Measurements from ENCODE around the gene KCNJ18.
"Not testable (repeated sequence)": the region's sequence is repeated elsewhere in the genome, so short reads cannot be mapped to it uniquely, and the experiment has no call there.

KCNJ18 gene

DNA sequence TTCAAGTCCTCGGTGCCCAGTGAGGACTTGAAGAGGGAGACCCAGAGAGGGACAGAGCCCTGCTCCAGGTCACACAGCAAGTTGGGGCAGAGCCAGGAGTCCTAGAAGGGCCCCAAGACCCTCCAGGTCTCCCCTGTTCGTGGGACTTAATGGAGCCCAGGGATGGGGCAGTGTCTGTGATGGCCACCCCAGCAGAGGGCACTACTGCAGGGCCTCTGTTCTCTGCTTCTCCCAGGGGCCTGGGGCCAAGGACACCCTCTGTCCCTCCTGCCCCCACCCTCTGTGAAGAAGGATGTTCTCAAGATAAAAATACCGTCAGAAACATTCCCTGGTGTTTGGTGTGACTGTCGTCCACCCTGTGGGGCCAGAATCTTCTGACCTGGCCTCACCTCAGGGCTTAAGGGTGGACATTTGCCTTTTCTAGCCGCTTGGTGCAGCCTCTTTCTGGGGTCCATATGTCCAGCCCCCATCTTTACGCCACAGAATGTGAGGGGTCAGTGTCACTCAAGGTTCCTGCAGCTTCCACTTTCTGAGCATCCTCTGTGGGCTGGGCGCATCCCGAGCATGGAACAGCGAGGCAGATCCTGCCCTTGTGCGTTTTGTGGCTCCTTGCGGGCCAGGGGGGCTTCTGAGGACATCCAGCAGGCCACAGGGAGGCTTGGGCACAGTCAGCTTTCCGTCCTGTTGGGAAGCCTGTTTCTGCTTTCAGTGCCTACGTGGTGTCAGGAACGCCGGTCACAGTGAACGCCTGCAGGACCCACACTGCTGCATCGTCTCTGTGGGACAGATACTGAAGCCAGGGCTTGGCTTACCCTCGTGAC, at the start of gene KCNJ18:
KCNJ18 (plus strand) TSS at position 641 of the 821 bp plus-strand sequence. CDS start 10,264 bp downstream, outside the sequence.
- TF ChIP-seq, protein P1, sequence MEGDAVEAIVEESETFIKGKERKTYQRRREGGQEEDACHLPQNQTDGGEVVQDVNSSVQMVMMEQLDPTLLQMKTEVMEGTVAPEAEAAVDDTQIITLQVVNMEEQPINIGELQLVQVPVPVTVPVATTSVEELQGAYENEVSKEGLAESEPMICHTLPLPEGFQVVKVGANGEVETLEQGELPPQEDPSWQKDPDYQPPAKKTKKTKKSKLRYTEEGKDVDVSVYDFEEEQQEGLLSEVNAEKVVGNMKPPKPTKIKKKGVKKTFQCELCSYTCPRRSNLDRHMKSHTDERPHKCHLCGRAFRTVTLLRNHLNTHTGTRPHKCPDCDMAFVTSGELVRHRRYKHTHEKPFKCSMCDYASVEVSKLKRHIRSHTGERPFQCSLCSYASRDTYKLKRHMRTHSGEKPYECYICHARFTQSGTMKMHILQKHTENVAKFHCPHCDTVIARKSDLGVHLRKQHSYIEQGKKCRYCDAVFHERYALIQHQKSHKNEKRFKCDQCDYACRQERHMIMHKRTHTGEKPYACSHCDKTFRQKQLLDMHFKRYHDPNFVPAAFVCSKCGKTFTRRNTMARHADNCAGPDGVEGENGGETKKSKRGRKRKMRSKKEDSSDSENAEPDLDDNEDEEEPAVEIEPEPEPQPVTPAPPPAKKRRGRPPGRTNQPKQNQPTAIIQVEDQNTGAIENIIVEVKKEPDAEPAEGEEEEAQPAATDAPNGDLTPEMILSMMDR (IDR thresholded peaks at IDR 0.05) = not testable (repeated sequence)

DNA sequence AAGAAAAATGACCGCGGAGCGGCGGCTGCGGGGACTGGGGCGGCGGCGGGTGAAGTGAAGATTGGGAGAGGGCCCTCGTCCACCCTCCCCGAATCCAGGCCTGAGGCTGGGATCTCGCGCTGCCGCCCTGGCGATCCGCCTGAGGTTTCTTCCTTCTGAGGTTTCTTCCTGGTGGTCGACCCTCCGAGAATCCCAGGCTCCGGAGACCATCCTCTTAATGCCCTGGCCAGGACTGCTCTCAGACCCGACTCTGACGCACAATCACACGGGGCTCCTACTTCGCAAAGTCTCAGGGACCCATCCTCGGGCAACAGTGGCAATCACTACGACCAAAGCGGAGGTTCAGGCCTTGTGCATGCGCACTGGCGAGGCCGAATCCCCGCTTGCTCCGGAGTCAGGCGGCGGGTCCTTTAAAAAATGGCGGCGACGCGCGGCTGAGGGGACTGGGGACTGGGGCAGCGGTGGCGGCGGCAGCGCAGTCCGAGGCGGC, 18.0 kb upstream of the KCNJ18 start:
- TF ChIP-seq, protein P1 (IDR thresholded peaks at IDR 0.05) = no peak

DNA sequence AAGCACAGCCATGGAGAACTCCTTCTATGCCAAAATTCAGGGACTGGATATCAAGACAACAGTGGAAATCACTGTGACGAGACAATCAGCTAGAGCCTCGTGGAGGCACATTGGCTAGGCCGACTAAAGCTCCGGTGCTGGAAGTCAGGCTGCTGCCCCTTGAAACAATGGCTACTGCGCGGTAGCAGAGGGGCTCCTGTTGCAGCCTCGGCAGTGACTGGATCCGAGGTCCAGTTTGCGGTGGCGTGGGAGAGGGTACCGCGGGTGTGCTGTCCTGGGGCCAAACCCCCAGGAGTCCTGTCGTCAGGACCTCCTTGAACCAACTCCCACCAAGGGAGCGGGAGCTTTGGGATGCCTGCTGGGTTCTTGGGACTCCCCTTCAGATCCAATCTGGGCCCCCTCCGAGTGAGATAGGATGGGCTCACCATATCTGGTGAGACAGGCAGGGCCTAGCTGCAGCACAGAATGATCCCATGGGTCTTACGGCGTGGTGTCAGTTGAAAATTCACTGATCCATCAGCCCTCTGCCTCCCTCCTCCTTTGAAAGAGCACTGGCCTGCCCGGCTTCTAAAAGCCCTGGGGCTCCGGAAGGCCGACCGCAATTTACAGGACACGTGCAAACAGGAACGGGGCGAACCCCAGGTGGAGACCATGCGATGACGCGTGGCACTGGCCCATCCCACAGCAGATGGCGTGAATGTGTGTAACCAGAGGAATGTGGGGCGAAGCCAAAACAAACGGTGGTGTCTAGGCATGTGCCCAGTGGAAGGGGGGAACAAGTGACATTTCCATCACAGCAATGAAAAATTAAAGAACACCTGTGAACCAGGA, 15.8 kb upstream of the KCNJ18 start:
- TF ChIP-seq, protein P1 (IDR thresholded peaks at IDR 0.05) = no peak

DNA sequence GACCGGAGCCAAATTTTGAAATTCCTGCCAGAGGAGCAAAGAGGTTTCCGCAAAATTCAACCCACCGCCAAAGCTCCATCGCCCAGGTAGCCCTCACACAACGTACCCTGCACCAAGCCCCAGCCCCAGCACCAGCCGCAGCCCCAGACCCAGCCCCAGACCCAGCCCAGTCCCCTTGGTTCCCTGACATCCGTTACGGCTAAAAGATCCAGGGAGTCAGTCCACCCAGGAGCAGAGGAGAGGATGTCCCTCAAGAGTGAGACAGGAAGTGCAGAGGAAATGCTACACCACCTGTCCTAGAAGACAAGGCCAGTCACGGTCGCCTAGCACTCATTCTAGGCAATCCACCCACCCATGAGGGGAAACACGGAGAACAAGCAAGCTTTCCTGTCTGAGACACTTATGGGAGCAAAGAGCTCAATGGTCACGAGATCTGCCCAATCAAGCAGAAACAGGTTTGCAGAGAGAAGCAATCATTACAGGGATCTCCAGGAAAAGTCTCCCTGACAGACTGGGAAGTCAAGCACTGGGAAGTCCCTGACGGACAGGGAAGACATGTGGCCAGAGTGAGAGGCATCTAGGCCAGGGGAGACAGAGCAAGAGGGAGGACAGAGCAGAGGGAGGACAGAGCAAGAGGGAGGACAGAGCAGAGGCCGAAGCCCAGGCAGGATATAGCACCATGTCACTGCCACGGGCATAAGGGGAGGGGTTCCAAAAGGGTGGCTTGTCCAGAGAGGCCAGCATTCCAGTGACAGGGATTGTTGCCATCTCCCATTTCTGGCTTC, 15.0 kb upstream of the KCNJ18 start:
- TF ChIP-seq, protein P1 (IDR thresholded peaks at IDR 0.05) = no peak

DNA sequence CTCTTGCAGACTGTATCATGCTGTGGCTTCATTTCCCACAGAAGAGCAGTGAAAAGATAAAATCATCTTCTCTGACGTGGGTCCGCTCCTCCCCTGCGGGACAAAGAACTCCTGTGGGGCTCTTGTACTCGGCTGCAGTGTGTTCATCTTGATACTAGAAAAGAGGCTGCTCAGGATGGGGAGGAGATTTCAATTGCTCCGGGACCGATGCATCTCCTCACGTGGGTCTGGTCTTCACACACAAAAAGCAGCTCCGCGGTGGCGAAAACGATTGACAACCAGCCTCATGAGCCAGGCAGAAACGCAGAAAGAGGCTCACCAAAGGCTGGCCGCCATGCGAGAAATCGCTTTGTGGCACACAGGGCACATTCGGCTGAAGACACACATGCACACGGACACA, 14.4 kb upstream of the KCNJ18 start:
- TF ChIP-seq, protein P1 (IDR thresholded peaks at IDR 0.05) = no peak

DNA sequence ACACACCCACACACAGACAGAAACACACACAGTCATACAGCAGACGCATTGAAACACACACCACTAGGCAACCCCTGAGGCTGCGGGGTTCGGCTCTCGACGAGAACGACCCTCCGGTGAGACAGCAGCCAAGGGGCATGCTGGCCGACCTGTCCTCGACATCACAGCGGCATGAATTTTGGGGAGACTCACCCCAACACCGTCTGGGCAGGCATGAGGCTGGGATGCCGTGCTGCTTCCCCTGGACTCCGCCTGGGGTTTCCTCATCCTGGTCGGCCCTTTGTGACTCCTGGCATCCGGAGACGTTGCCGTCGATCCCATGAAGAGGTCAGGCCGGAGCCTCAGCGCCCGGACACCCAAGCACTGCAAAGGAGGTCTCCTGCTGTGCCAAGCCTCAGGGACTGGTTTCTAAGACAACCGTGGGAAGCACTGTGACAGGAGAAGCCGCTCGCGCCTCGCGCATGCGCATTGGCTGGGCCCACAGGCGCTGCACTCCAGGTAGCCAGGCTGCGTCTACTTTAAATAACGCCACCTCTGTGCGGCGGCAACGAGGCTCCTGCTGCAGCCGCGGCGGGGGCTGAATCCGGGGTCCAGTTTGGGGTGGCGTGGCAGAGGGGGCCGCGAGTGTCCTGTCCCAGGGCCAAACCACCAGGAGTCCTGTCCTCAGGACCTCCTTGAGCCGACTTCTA, 13.8 kb upstream of the KCNJ18 start:
- TF ChIP-seq, protein P1 (IDR thresholded peaks at IDR 0.05) = no peak

All from LNCAP (cell line).